Endothelial cell of umbilical vein (primary cell): ENCODE data around the gene GGN. TPM values are rescaled to one million over a fixed set of nuclear protein-coding genes. Genes with fewer than 3 reads are reported as not detected.

ENCODE experiments used
- BruUV-seq: library from RNA; stranded (reverse); fragments of 400-500 nt; replicated peaks from 2 replicates; lab custom pipeline; 2021; lab: Mats Ljungman, UMichigan
- CTCF ChIA-PET: fragments of 300-600, 350-600 bp; sonication (Branson Sonifier 250); formaldehyde crosslinking; loops from one replicate; lab custom pipeline; 2021; ENCODE audit warnings: antibody characterized with exemption, inconsistent platforms; lab: Charles Lee
- POLR2A ChIA-PET: fragments of 300-600, 350-600 bp; sonication (Branson Sonifier 250); formaldehyde crosslinking; loops from one replicate; lab custom pipeline; 2021; ENCODE audit warnings: antibody characterized with exemption, inconsistent platforms; lab: Charles Lee
- DNase-seq: peaks from one replicate; pipeline ENCODE4 v3.0.0-alpha.2; 2011; ENCODE audit warnings: low read depth, low spot score
- FAIRE-seq: peaks from 2 replicates; lab custom pipeline; 2011; peaks lifted over from hg19 to GRCh38; lab: Jason Lieb, UNC
- H2AFZ ChIP-seq: 2 replicates; pipeline ENCODE4 v1.6.0; 2012; ENCODE audit warnings: low read depth, low read length, control low read depth, inconsistent platforms
- H3K27ac ChIP-seq: 2 replicates; pipeline ENCODE4 v1.5.1; 2011; ENCODE audit warnings: low read depth, mild to moderate bottlenecking, control low read depth, low read length, moderate library complexity; ENCODE audit not compliant: insufficient read depth
- H3K27me3 ChIP-seq, 2 experiments: 2 replicates each; pipeline versions ENCODE4 v1.6.0 to v1.6.1; 2011; ENCODE audit warnings: low read length in 2 of 2, mixed read lengths in 1 of 2; ENCODE audit not compliant: control insufficient read depth in 2 of 2, insufficient read depth in 2 of 2
- H3K36me3 ChIP-seq, 2 experiments: 2 replicates in 1 of 2; 3 replicates in 1 of 2; pipeline ENCODE4 v1.5.1; 2011; ENCODE audit warnings: low read length in 2 of 2, mild to moderate bottlenecking in 1 of 2, moderate library complexity in 1 of 2; ENCODE audit not compliant: control insufficient read depth in 2 of 2, insufficient read depth in 2 of 2; ENCODE audit errors: extremely low read depth in 1 of 2
- H3K4me1 ChIP-seq: 3 replicates; pipeline ENCODE4 v1.5.1; 2011; ENCODE audit warnings: mild to moderate bottlenecking, low read length; ENCODE audit not compliant: control insufficient read depth, insufficient read depth; ENCODE audit errors: extremely low read depth
- H3K4me2 ChIP-seq: 2 replicates; pipeline ENCODE4 v1.6.1; 2011; ENCODE audit warnings: low read length, control low read depth, mixed read lengths; ENCODE audit not compliant: insufficient read depth
- H3K4me3 ChIP-seq, 3 experiments: fragments of 200-600 bp in 1 of 3; sonication (generic), shearing (Covaris generic) in 1 of 3; replicated peaks in 1 of 3; 2 replicates each; pipeline ENCODE4 v1.5.1; 2011 to 2016; ENCODE audit warnings: control low read depth in 3 of 3, low read length in 3 of 3, mild to moderate bottlenecking in 2 of 3, inconsistent platforms in 1 of 3, low read depth in 1 of 3, moderate library complexity in 1 of 3; ENCODE audit not compliant: insufficient read depth in 1 of 3
- H3K79me2 ChIP-seq: 2 replicates; pipeline ENCODE4 v1.6.0; 2012; ENCODE audit warnings: low read length, inconsistent platforms; ENCODE audit not compliant: control insufficient read depth, insufficient read depth
- H3K9ac ChIP-seq: replicated peaks from 2 replicates; pipeline ENCODE3; 2011; ENCODE audit warnings: low read length, control low read depth; ENCODE audit not compliant: insufficient read depth; ENCODE audit errors: extremely low read depth
- H3K9me1 ChIP-seq: replicated peaks from 3 replicates; pipeline ENCODE4 v1.6.0; 2011; ENCODE audit warnings: mild to moderate bottlenecking, low read length; ENCODE audit not compliant: control insufficient read depth, insufficient read depth; ENCODE audit errors: extremely low read depth
- H3K9me3 ChIP-seq: replicated peaks from 2 replicates; pipeline ENCODE4 v1.5.1; 2012; ENCODE audit warnings: low read length, inconsistent platforms; ENCODE audit not compliant: control insufficient read depth, insufficient read depth
- H4K20me1 ChIP-seq: replicated peaks from 2 replicates; pipeline ENCODE3; 2011; ENCODE audit warnings: mild to moderate bottlenecking, low read length; ENCODE audit not compliant: control insufficient read depth, insufficient read depth; ENCODE audit errors: extremely low read depth
- CTCF ChIP-seq, 2 donors: IDR thresholded peaks; 1 replicate in 1 of 2; 2 replicates in 1 of 2; pipeline ENCODE4 v1.5.1; 2011; ENCODE audit warnings: low read length in 2 of 2, mild to moderate bottlenecking in 2 of 2, moderate library complexity in 2 of 2, control low read depth in 1 of 2, inconsistent platforms in 1 of 2, low read depth in 1 of 2; ENCODE audit not compliant: insufficient read depth in 1 of 2; ENCODE audit errors: extremely low read depth in 1 of 2
- EZH2 ChIP-seq: IDR thresholded peaks from 2 replicates; pipeline ENCODE4 v1.6.1; 2012; ENCODE audit warnings: borderline replicate concordance, low read depth, mild to moderate bottlenecking, moderate library complexity, low read length, inconsistent platforms; ENCODE audit not compliant: severe bottlenecking
- FOS ChIP-seq: IDR thresholded peaks from 2 replicates; pipeline ENCODE4 v1.6.1; 2011; ENCODE audit warnings: mild to moderate bottlenecking, low read length, moderate library complexity, borderline replicate concordance; ENCODE audit not compliant: insufficient read depth
- GATA2 ChIP-seq: IDR thresholded peaks from 2 replicates; pipeline ENCODE4 v1.7.0; 2011; ENCODE audit warnings: low read depth, mild to moderate bottlenecking, moderate library complexity, mixed read lengths, low read length; ENCODE audit not compliant: insufficient read length, insufficient read depth
- JUN ChIP-seq: IDR thresholded peaks from 2 replicates; pipeline ENCODE4 v1.6.1; 2011; ENCODE audit warnings: borderline replicate concordance, low read depth; ENCODE audit not compliant: insufficient read length, insufficient read depth
- MAX ChIP-seq: IDR thresholded peaks from 2 replicates; pipeline ENCODE4 v1.6.1; 2011; ENCODE audit not compliant: insufficient read depth, insufficient read length
- MYC ChIP-seq: IDR thresholded peaks from one replicate; pipeline ENCODE4 v1.6.1; 2011; ENCODE audit warnings: mild to moderate bottlenecking, low read depth, low read length
- POLR2A ChIP-seq: IDR thresholded peaks from 2 replicates; pipeline ENCODE4 v1.6.1; 2012; ENCODE audit warnings: low read depth, mild to moderate bottlenecking, control low read depth, low read length
- POLR2AphosphoS5 ChIP-seq: IDR thresholded peaks from 2 replicates; pipeline ENCODE4 v1.6.1; 2012; ENCODE audit warnings: low read depth, mild to moderate bottlenecking, control low read depth, low read length, moderate library complexity; ENCODE audit not compliant: insufficient read depth
- dilution Hi-C: fragments of 300-500 bp; cut with MboI; formaldehyde crosslinking; loops from one replicate; pipeline ENCODE4 v1.15.0; 2019; ENCODE audit warnings: low sequenced_read_pairs; ENCODE audit not compliant: extremely low pct_ligation_motif_present
- intact Hi-C: fragments of 100-400 bp; cut with micrococcal nuclease; formaldehyde crosslinking; loops from one replicate; pipeline ENCODE4 v1.10.0; 2022
- polyA plus RNA-seq, 4 experiments: library from polyadenylated mRNA; depleted of rRNA in 3 of 4; stranded (reverse) in 3 of 4; unstranded in 1 of 4; fragments of >200 nt; gene quantifications; 2 replicates each; pipeline versions ENCODE4 v1.2.1 to v1.2.3, GENCODE V29; 2011 to 2012; ENCODE audit warnings: missing spikeins in 1 of 4
- total RNA-seq: library from RNA; stranded (reverse); gene quantifications from 2 replicates; pipeline ENCODE4 v1.2.3, GENCODE V29; 2021

Gene GGN
- total and polyA plus RNA-seq, 2 donors (not counting 3 experiments of a cell fraction or from before 2014, with no cell fraction given): 0.39 to 0.88 TPM

GRCh38 chr19:38402967-38403674, 15.3 kb upstream of the GGN start, which contains the start of gene FAM98C:
Gene FAM98C, plus strand, starts transcription at chr19:38403093. Its CDS starts 61 bp downstream, at chr19:38403154.
- Histone ChIP-seq H3K4me1 (peaks cover 2% of the 10 kb centered on the region), H3K79me2 (no peaks in the 10 kb centered on the region), H2AFZ (peak within 1 kb of the TSS; percentile 99), H4K20me1 (no peaks in the 10 kb centered on the region), H3K4me2 (peak within 1 kb of the TSS; percentile 82), H3K9me1 (no peaks in the 10 kb centered on the region), H3K4me3 (peak within 1 kb of the TSS; percentile 65 to 79 (median 73)), H3K27me3 (no peaks in the 10 kb centered on the region), H3K9ac (peak within 1 kb of the TSS; percentile 69), H3K36me3 (no peaks in the 10 kb centered on the region), H3K9me3 (no peaks in the 10 kb centered on the region), H3K27ac (peak within 1 kb of the TSS; percentile 28)
- TF ChIP-seq JUN (no peak), MYC (no peak), CTCF (IDR thresholded peaks at IDR 0.05; ENCODE audit: extremely low read depth in 1 of 2, insufficient read depth in 1 of 2, low read depth in 1 of 2, low read length in 2 of 2) (peak; percentile 89 to 95), POLR2AphosphoS5 (peak; percentile 51), POLR2A (peak; percentile 36), EZH2 (no peak), FOS (no peak), MAX (peak; percentile 27), GATA2 (no peak)
- dilution Hi-C loops: no loop called here
- FAIRE-seq (peak; percentile 82), DNase-seq (peak; percentile 97)
- BruUV-seq: no TSS peak
- intact Hi-C loops: loop anchor here (1.0 to 10.0 kb wide), 7 partner anchors 14 to 527 kb away; partner anchors contain the start of genes MRPS12, PSMD8 and SARS2
- ChIA-PET CTCF (interaction anchor here (0.6 to 3.4 kb wide), 51 partner anchors 9 to 924 kb away, joined by 3 to 66 read pairs (median 4); partner anchors contain the start of genes C19orf33, CATSPERG, EIF3K and GGN), POLR2A (interaction anchor here (1.2 to 2.4 kb wide), 3 partner anchors 15 to 527 kb away, joined by 4 to 11 read pairs (median 9); partner anchors contain the start of genes GGN, MRPS12, PSMD8 and SARS2)
